Measurements from ENCODE around the gene RAB4B. TPM values are rescaled to one million over a fixed set of nuclear protein-coding genes. Genes with fewer than 3 reads are reported as not detected.
"Not testable (repeated sequence)": the region's sequence is repeated elsewhere in the genome, so short reads cannot be mapped to it uniquely, and the experiment has no call there.

The RAB4B gene
- total RNA-seq, 2 experiments from 2014 or later, result 26.6 to 26.9 TPM

DNA sequence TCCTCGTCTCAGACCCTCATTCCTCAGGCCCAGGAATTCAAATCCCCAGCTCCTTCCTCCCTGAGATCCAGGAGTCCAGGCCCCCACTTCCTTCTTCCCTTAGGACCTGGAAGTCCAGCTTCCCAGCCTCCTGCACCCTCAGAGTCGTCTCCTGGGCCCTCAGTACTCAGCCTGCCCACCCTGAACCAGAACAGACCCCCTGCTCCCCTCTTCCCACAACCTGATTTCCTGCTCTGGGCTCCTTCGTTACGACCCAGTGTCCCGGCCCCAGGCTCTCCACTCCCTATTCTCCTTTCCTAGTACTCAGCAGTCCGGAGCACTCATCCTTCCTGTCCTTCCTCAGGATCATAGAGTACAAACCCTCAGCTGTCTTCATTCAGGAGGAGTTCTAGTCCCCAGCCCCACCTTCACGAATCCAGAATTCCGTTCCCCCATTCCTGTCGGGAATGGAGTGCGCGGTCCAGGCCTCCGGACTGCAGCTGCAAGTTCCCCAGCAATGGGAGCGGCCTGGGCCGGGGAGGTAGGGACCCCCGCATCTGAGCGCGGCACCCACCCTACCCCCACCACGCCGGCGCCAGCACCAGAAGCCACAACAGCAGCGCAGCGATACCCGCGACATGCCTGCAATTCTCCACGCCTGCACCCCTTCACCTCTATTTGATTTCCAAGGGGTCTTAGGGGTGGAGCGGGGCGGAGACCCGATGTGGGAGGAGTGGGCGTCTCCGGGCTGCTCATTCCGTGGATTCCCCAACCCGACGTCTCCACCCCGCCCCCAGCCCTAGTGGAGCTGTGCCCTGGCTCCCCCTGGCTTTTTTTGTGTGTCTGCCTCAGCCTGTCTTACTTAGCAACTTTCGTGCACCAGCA is 33.7 kb downstream of the RAB4B start:
- Mint-ChIP-seq H3K4me3 (peak overlapping the region; percentile 95), H3K27me3 (no peaks in the 10 kb centered on the region), H3K36me3 (ENCODE audit: low read depth) (peaks cover 41% of the 10 kb centered on the region), H3K4me1 (ENCODE audit: low read depth) (peaks cover 45% of the 10 kb centered on the region), H3K9me3 (no peaks in the 10 kb centered on the region), H3K27ac (peak overlapping the region; percentile 90)
- Histone ChIP-seq H3K9me3 (ENCODE audit: control insufficient read depth in 1 of 2, insufficient read depth in 1 of 2, low read length in 2 of 2) (no peaks in the 10 kb centered on the region), H3K36me3 (ENCODE audit: insufficient read depth, low read length) (peaks cover 33% of the 10 kb centered on the region), H3K27me3 (ENCODE audit: control insufficient read depth in 1 of 2, insufficient read depth in 2 of 2, low read length in 2 of 2) (no peaks in the 10 kb centered on the region), H3K4me1 (ENCODE audit: insufficient read depth, low read length) (peaks cover 57% of the 10 kb centered on the region), H3K4me3 (ENCODE audit: low read length) (peak overlapping the region; percentile 59), H3K27ac (ENCODE audit: low read depth in 1 of 2, low read length in 2 of 2) (no peak overlapping the region)
- intact Hi-C loops (cut with DNase I, micrococcal nuclease), result loop anchor here in 1 of 2 experiments (5.0 kb wide), 1 partner anchor 321 kb away; no protein-coding TSS in a partner anchor
- peak in 7 of 14 experiments; percentile 41 to 70 (median 49) for DNase-seq
- peak; percentile 41 for ATAC-seq (ENCODE audit: poor library complexity)
- TF ChIP-seq, protein P1, sequence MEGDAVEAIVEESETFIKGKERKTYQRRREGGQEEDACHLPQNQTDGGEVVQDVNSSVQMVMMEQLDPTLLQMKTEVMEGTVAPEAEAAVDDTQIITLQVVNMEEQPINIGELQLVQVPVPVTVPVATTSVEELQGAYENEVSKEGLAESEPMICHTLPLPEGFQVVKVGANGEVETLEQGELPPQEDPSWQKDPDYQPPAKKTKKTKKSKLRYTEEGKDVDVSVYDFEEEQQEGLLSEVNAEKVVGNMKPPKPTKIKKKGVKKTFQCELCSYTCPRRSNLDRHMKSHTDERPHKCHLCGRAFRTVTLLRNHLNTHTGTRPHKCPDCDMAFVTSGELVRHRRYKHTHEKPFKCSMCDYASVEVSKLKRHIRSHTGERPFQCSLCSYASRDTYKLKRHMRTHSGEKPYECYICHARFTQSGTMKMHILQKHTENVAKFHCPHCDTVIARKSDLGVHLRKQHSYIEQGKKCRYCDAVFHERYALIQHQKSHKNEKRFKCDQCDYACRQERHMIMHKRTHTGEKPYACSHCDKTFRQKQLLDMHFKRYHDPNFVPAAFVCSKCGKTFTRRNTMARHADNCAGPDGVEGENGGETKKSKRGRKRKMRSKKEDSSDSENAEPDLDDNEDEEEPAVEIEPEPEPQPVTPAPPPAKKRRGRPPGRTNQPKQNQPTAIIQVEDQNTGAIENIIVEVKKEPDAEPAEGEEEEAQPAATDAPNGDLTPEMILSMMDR (IDR thresholded peaks at IDR 0.05), result no peak
- CTCF ChIA-PET, result interaction anchor here (0.5 to 1.4 kb wide), 2 partner anchors 37 to 149 kb away, joined by 3 to 5 read pairs; no protein-coding TSS in a partner anchor
- POLR2A ChIA-PET, result interaction anchor here (1.0 to 2.2 kb wide), 7 partner anchors 10 to 158 kb away, joined by 3 to 12 read pairs (median 4); partner anchors contain the start of genes ACTMAP, EGLN2, RAB4B and SNRPA

DNA sequence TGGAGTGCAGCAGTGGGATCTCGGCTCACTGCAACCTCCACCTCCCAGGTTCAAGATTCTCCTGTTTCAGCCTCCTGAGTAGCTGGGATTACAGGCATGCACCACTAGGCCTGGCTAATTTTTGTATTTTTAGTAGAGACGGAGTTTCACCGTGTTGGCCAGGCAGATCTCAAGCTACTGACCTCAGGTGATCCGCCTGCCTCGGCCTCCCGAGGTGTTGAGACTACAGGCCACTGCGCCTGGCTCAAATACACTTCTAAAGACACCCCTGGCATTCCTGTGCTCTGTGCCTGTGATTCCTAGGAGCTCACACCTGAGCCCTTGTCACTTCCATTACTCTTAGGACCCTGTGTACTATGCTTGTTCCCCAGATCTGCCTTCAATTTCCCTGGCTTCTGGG is 34.5 kb downstream of the RAB4B start:
- not testable (repeated sequence) for H3K27ac ChIP-seq (ENCODE audit: low read depth in 1 of 2, low read length in 2 of 2); ATAC-seq (ENCODE audit: poor library complexity); H3K27me3 ChIP-seq (ENCODE audit: control insufficient read depth in 1 of 2, insufficient read depth in 2 of 2, low read length in 2 of 2); DNase-seq; H3K9me3 ChIP-seq (ENCODE audit: control insufficient read depth in 1 of 2, insufficient read depth in 1 of 2, low read length in 2 of 2); H3K27me3 Mint-ChIP-seq; H3K9me3 Mint-ChIP-seq; H3K4me3 ChIP-seq (ENCODE audit: low read length)
- peaks cover 33% of the 10 kb centered on the region for H3K36me3 Mint-ChIP-seq (ENCODE audit: low read depth)
- ChIA-PET CTCF (interaction anchor here (0.5 to 1.4 kb wide), 2 partner anchors 36 to 150 kb away, joined by 3 to 5 read pairs; no protein-coding TSS in a partner anchor), POLR2A (interaction anchor here (1.2 to 2.2 kb wide), 5 partner anchors 11 to 62 kb away, joined by 4 to 12 read pairs (median 6); partner anchors contain the start of genes ACTMAP, EGLN2, RAB4B and SNRPA)
- peaks cover 38% of the 10 kb centered on the region for H3K4me1 Mint-ChIP-seq (ENCODE audit: low read depth)
- Histone ChIP-seq H3K4me1 (ENCODE audit: insufficient read depth, low read length) (peaks cover 49% of the 10 kb centered on the region), H3K36me3 (ENCODE audit: insufficient read depth, low read length) (peaks cover 25% of the 10 kb centered on the region)
- H3K4me3 Mint-ChIP-seq, result peak overlapping the region; percentile 95
- H3K27ac Mint-ChIP-seq, result peak overlapping the region; percentile 90
- intact Hi-C loops (cut with DNase I, micrococcal nuclease), result loop anchor here in 1 of 2 experiments (5.0 kb wide), 1 partner anchor 320 kb away; no protein-coding TSS in a partner anchor

DNA sequence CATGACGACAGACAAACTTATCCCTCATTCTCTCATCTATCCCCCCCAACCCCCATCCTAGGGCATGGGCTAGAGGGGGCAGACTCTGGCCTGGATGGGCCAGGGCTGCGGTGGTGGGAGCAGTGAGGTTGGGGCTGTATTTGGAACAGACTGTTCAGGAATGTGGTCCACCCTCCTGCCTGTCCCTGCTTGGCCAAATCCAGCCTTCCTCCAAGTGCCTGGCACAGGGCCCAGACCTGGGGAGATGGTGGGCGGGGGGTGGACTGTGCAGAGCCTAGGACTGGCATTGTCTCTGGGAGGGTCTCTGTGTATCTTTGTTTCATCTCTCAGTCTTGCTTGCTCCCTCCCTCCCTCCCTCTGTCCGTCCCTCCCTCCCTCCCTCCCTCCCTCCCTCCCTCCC is 35.1 kb downstream of the RAB4B start:
- H3K9me3 ChIP-seq (ENCODE audit: control insufficient read depth in 1 of 2, insufficient read depth in 1 of 2, low read length in 2 of 2), result no peaks in the 10 kb centered on the region
- TF ChIP-seq, protein P1 (IDR thresholded peaks at IDR 0.05), result no peak
- peaks cover 49% of the 10 kb centered on the region for H3K4me1 ChIP-seq (ENCODE audit: insufficient read depth, low read length)
- no peak overlapping the region for H3K4me3 ChIP-seq (ENCODE audit: low read length)
- no peaks in the 10 kb centered on the region for H3K27me3 ChIP-seq (ENCODE audit: control insufficient read depth in 1 of 2, insufficient read depth in 2 of 2, low read length in 2 of 2)
- ChIA-PET POLR2A (interaction anchor here (1.2 kb wide), 1 partner anchor 42 kb away, joined by 4 read pairs; no protein-coding TSS in a partner anchor), CTCF (no interaction called here)
- intact Hi-C loops (cut with DNase I, micrococcal nuclease), result loop anchor here in 1 of 2 experiments (5.0 kb wide), 1 partner anchor 319 kb away; no protein-coding TSS in a partner anchor
- peak overlapping the region; percentile 95 for H3K4me3 Mint-ChIP-seq
- DNase-seq, result no peak
- H3K27ac ChIP-seq (ENCODE audit: low read depth in 1 of 2, low read length in 2 of 2), result no peak overlapping the region
- no peak for ATAC-seq (ENCODE audit: poor library complexity)
- peaks cover 28% of the 10 kb centered on the region for H3K36me3 Mint-ChIP-seq (ENCODE audit: low read depth)
- H3K27me3 Mint-ChIP-seq, result no peaks in the 10 kb centered on the region
- H3K9me3 Mint-ChIP-seq, result no peaks in the 10 kb centered on the region
- H3K4me1 Mint-ChIP-seq (ENCODE audit: low read depth), result peaks cover 39% of the 10 kb centered on the region
- H3K36me3 ChIP-seq (ENCODE audit: insufficient read depth, low read length), result peaks cover 19% of the 10 kb centered on the region
- H3K27ac Mint-ChIP-seq, result peak overlapping the region; percentile 90
